ENCODE results near the gene ZFAND4.
"Not testable (repeated sequence)": the region's sequence is repeated elsewhere in the genome, so short reads cannot be mapped to it uniquely, and the experiment has no call there.

Gene ZFAND4

DNA sequence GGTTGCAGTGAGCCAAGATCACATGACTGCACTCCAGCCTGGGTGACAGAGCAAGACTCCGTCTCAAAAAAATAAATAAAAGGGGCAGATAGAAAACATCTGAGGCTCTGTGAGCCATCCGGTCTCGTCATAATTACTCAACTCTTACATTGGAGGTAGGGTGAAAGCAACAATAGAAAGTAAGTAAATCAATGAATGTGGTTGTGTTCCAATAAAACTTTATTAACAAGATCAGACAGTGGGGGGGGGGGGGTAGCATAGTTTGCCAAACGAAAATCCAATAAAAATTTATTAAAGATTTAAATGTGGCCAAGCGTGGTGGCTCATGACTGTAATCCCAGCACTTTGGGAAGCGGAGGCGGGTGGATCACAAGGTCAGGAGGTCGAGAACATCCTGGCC, 2.8 kb upstream of the ZFAND4 start:
- no peak for ATAC-seq
- TF ChIP-seq RARB (CRISPR knock-in tag; IDR thresholded peaks at IDR 0.05), result no peak
- no peak for TF ChIP-seq BACH2 (CRISPR knock-in tag; IDR thresholded peaks at IDR 0.05; ENCODE audit: borderline replicate concordance)
- no peak for TF ChIP-seq OSR1 (CRISPR knock-in tag; IDR thresholded peaks at IDR 0.05)
- TF ChIP-seq PPARA (CRISPR knock-in tag; IDR thresholded peaks at IDR 0.05; ENCODE audit: borderline replicate concordance), result no peak
- no peak for TF ChIP-seq SNAI2 (CRISPR knock-in tag; IDR thresholded peaks at IDR 0.05)
- TF ChIP-seq, protein P1, sequence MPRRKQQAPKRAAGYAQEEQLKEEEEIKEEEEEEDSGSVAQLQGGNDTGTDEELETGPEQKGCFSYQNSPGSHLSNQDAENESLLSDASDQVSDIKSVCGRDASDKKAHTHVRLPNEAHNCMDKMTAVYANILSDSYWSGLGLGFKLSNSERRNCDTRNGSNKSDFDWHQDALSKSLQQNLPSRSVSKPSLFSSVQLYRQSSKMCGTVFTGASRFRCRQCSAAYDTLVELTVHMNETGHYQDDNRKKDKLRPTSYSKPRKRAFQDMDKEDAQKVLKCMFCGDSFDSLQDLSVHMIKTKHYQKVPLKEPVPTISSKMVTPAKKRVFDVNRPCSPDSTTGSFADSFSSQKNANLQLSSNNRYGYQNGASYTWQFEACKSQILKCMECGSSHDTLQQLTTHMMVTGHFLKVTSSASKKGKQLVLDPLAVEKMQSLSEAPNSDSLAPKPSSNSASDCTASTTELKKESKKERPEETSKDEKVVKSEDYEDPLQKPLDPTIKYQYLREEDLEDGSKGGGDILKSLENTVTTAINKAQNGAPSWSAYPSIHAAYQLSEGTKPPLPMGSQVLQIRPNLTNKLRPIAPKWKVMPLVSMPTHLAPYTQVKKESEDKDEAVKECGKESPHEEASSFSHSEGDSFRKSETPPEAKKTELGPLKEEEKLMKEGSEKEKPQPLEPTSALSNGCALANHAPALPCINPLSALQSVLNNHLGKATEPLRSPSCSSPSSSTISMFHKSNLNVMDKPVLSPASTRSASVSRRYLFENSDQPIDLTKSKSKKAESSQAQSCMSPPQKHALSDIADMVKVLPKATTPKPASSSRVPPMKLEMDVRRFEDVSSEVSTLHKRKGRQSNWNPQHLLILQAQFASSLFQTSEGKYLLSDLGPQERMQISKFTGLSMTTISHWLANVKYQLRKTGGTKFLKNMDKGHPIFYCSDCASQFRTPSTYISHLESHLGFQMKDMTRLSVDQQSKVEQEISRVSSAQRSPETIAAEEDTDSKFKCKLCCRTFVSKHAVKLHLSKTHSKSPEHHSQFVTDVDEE (CRISPR knock-in tag; IDR thresholded peaks at IDR 0.05), result no peak
- TF ChIP-seq, protein P2, sequence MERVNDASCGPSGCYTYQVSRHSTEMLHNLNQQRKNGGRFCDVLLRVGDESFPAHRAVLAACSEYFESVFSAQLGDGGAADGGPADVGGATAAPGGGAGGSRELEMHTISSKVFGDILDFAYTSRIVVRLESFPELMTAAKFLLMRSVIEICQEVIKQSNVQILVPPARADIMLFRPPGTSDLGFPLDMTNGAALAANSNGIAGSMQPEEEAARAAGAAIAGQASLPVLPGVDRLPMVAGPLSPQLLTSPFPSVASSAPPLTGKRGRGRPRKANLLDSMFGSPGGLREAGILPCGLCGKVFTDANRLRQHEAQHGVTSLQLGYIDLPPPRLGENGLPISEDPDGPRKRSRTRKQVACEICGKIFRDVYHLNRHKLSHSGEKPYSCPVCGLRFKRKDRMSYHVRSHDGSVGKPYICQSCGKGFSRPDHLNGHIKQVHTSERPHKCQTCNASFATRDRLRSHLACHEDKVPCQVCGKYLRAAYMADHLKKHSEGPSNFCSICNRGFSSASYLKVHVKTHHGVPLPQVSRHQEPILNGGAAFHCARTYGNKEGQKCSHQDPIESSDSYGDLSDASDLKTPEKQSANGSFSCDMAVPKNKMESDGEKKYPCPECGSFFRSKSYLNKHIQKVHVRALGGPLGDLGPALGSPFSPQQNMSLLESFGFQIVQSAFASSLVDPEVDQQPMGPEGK (CRISPR knock-in tag; IDR thresholded peaks at IDR 0.05; ENCODE audit: borderline replicate concordance), result no peak
- TF ChIP-seq GLIS3 (CRISPR knock-in tag; IDR thresholded peaks at IDR 0.05), result no peak
- no peak for TF ChIP-seq ZNF70 (CRISPR knock-in tag; IDR thresholded peaks at IDR 0.05)
- TF ChIP-seq CREB5 (CRISPR knock-in tag; IDR thresholded peaks at IDR 0.05; ENCODE audit: low read depth), result no peak
- TF ChIP-seq ZNF565 (CRISPR knock-in tag; conservative IDR thresholded peaks at IDR 0.05; ENCODE audit: low read depth), result no peak
- TF ChIP-seq ZC3H10 (CRISPR knock-in tag; IDR thresholded peaks at IDR 0.05), result no peak
- no peak for TF ChIP-seq ZFP3 (CRISPR knock-in tag; IDR thresholded peaks at IDR 0.05)
- TF ChIP-seq, protein P3, sequence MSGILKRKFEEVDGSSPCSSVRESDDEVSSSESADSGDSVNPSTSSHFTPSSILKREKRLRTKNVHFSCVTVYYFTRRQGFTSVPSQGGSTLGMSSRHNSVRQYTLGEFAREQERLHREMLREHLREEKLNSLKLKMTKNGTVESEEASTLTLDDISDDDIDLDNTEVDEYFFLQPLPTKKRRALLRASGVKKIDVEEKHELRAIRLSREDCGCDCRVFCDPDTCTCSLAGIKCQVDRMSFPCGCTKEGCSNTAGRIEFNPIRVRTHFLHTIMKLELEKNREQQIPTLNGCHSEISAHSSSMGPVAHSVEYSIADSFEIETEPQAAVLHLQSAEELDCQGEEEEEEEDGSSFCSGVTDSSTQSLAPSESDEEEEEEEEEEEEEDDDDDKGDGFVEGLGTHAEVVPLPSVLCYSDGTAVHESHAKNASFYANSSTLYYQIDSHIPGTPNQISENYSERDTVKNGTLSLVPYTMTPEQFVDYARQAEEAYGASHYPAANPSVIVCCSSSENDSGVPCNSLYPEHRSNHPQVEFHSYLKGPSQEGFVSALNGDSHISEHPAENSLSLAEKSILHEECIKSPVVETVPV (CRISPR knock-in tag; IDR thresholded peaks at IDR 0.05), result no peak
- no peak for TF ChIP-seq ISL1 (CRISPR knock-in tag; IDR thresholded peaks at IDR 0.05)
- no peak for TF ChIP-seq CSDC2 (CRISPR knock-in tag; IDR thresholded peaks at IDR 0.05)
- TF ChIP-seq, protein P4, sequence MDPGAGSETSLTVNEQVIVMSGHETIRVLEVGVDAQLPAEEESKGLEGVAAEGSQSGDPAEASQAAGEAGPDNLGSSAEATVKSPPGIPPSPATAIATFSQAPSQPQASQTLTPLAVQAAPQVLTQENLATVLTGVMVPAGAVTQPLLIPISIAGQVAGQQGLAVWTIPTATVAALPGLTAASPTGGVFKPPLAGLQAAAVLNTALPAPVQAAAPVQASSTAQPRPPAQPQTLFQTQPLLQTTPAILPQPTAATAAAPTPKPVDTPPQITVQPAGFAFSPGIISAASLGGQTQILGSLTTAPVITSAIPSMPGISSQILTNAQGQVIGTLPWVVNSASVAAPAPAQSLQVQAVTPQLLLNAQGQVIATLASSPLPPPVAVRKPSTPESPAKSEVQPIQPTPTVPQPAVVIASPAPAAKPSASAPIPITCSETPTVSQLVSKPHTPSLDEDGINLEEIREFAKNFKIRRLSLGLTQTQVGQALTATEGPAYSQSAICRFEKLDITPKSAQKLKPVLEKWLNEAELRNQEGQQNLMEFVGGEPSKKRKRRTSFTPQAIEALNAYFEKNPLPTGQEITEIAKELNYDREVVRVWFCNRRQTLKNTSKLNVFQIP (CRISPR knock-in tag; IDR thresholded peaks at IDR 0.05; ENCODE audit: borderline replicate concordance, low read depth), result no peak
- TF ChIP-seq TCF4 (CRISPR knock-in tag; IDR thresholded peaks at IDR 0.05; ENCODE audit: borderline replicate concordance), result no peak
- no peak for TF ChIP-seq ZFP30 (CRISPR knock-in tag; IDR thresholded peaks at IDR 0.05)

GRCh38 chr10:45673074-45673648, 589 bp upstream of the ZFAND4 start:
- TF ChIP-seq PPARA (CRISPR knock-in tag; IDR thresholded peaks at IDR 0.05; ENCODE audit: borderline replicate concordance) (no peak), ZFP3 (CRISPR knock-in tag; IDR thresholded peaks at IDR 0.05) (0 out of 2 replicates have a peak, but pooled peaks have one; percentile 2)
- TF ChIP-seq, protein P1 (CRISPR knock-in tag; IDR thresholded peaks at IDR 0.05), result 0 out of 2 replicates have a peak, but pooled peaks have one; percentile 19
- ATAC-seq, result no peak

DNA sequence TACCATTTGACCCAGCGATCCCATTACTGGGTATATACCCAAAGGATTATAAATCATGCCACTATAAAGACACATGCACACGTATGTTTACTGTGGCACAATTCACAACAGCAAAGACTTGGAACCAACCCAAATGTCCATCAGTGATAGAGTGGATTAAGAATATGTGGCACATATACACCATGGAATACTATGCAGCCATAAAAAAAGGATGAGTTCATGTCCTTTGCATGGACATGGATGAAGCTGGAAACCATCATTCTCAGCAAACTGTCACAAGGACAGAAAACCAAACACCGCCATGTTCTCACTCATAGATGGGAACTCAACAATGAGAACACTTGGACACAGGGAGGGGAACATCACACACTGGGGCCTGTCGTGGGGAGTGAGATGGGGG, 1.3 kb downstream of the ZFAND4 start:
- not testable (repeated sequence) for ATAC-seq

DNA sequence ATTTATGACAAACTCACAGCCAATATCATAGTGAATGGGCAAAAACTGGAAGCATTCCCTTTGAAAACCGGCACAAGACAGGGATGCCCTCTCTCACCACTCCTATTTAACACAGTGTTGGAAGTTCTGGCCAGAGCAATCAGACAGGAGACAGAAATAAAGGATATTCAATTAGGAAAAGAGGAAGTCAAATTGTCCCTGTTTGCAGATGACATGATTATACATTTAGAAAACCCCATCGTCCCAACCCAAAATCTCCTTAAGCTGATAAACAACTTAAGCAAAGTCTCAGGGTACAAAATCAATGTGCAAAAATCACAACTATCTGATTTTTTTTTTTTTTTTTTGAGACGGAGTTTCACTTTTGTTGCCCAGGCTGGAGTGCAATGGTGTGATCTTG, 2.7 kb downstream of the ZFAND4 start:
- ATAC-seq, result not testable (repeated sequence)
